Activated CD4-positive, alpha-beta memory T cell treated with anti-CD3 and anti-CD28 coated beads, Interleukin-2, amount 10 ng/mL, durations not matched to agents 7 days and 5 days (primary cell): ENCODE data around the gene ATOH8. TPM values are rescaled to one million over a fixed set of nuclear protein-coding genes. Genes with fewer than 3 reads are reported as not detected.
A peak's percentile ranks its signal among the peaks of the same experiment; 100 is the strongest.

Experiments used
- CTCF ChIA-PET: fragments of 350-600 bp; sonication (Branson Sonifier 250); formaldehyde crosslinking; loops from one replicate; lab custom pipeline; 2021; ENCODE audit warnings: antibody characterized with exemption, inconsistent platforms; lab: Charles Lee
- POLR2A ChIA-PET: fragments of 350-600 bp; sonication (Branson Sonifier 250); formaldehyde crosslinking; loops from one replicate; lab custom pipeline; 2021; ENCODE audit warnings: antibody characterized with exemption; lab: Charles Lee
- DNase-seq: peaks from one replicate; pipeline ENCODE4 v3.0.0-alpha.2; 2020
- H3K27ac Mint-ChIP-seq: one replicate; pipeline ENCODE4 v1.8.0; 2021; ENCODE audit warnings: mild to moderate bottlenecking, mixed read lengths
- H3K27me3 Mint-ChIP-seq: one replicate; pipeline ENCODE4 v1.8.0; 2021; ENCODE audit warnings: mixed read lengths
- H3K36me3 Mint-ChIP-seq: one replicate; pipeline ENCODE4 v1.8.0; 2021; ENCODE audit warnings: low read depth, mixed read lengths
- H3K4me1 Mint-ChIP-seq: one replicate; pipeline ENCODE4 v1.8.0; 2021; ENCODE audit warnings: mixed read lengths
- H3K4me3 Mint-ChIP-seq: one replicate; pipeline ENCODE4 v1.8.0; 2021; ENCODE audit warnings: mild to moderate bottlenecking, mixed read lengths
- H3K9me3 Mint-ChIP-seq: one replicate; pipeline ENCODE4 v1.8.0; 2021; ENCODE audit warnings: mixed read lengths
- total RNA-seq, 2 experiments: library from RNA; stranded (reverse); gene quantifications; one replicate each; pipeline ENCODE4 v1.2.3, GENCODE V29; 2021

The ATOH8 gene, protein sequence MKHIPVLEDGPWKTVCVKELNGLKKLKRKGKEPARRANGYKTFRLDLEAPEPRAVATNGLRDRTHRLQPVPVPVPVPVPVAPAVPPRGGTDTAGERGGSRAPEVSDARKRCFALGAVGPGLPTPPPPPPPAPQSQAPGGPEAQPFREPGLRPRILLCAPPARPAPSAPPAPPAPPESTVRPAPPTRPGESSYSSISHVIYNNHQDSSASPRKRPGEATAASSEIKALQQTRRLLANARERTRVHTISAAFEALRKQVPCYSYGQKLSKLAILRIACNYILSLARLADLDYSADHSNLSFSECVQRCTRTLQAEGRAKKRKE
- under 1 TPM; 0.55 to 0.78 TPM for total RNA-seq

DNA sequence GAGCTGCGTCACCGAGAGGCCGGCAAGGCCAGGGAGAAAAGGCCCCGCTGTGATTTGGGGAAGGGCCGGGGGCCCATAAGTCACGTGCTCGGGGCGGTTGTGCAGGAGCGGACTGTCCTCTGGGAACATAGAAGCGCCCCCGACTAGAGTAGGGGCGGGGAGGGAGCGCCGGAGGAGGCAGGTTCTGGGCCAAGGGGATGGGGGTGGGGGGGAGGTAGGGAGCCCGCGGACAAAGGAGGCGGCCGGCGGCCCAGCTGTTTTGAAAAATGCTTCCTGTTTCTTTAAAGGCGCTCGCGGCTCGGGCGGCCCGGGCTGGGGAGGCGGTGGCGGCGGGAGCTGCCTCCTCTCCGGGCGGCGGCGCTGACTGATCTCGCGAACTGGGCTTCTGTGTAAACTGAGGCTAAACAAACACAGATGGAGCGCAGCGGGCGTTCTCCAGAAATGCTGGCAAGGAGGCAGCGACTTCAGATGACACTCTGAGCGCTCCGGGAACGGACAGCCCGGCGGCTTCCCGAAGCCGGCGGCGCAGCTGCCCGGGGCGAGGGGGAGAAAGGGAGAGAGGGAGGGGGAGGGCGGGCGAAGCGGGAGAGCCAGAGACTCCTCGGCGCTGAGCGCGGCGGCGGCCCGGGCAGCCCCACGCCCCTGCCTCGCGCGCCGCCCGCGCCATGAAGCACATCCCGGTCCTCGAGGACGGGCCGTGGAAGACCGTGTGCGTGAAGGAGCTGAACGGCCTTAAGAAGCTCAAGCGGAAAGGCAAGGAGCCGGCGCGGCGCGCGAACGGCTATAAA, at the start of gene ATOH8:
Gene ATOH8 (plus strand): TSS at position 467 of the 788 bp plus-strand sequence. CDS start 199 bp downstream, at position 666.
- H3K27me3 Mint-ChIP-seq: peaks cover 78% of the 10 kb centered on the region
- ChIA-PET CTCF (interaction anchor here (0.7 to 5.8 kb wide), 9 partner anchors 22 to 326 kb away, joined by 3 to 47 read pairs (median 4); no protein-coding TSS in a partner anchor), POLR2A (interaction anchor here (0.9 to 1.4 kb wide), 3 partner anchors 11 to 59 kb away, joined by 3 to 4 read pairs (median 3); no protein-coding TSS in a partner anchor)
- H3K9me3 Mint-ChIP-seq: no peaks in the 10 kb centered on the region
- DNase-seq: peak; percentile 54
- no peak within 1 kb of the TSS for H3K27ac Mint-ChIP-seq
- H3K4me1 Mint-ChIP-seq: peaks cover 20% of the 10 kb centered on the region
- H3K36me3 Mint-ChIP-seq: no peaks in the 10 kb centered on the region
- peak within 1 kb of the TSS; percentile 74 for H3K4me3 Mint-ChIP-seq

- Mint-ChIP-seq H3K27ac (peak overlapping the region; percentile 86), H3K36me3 (peaks cover 14% of the 10 kb centered on the region), H3K4me1 (peaks cover 81% of the 10 kb centered on the region), H3K27me3 (peaks cover 3% of the 10 kb centered on the region), H3K4me3 (peak overlapping the region; percentile 21), H3K9me3 (no peaks in the 10 kb centered on the region)
- no peak for DNase-seq
- POLR2A ChIA-PET: interaction anchor here (0.8 to 8.3 kb wide), 5 partner anchors 9 to 126 kb away, joined by 3 to 99 read pairs (median 4); partner anchors contain the start of gene GNLY
- CTCF ChIA-PET: interaction anchor here (0.9 to 8.9 kb wide), 6 partner anchors 11 to 185 kb away, joined by 3 to 135 read pairs (median 13); partner anchors contain the start of genes GNLY and ST3GAL5
Measured at GRCh38 chr2:85704038-85704437, 49.8 kb upstream of the ATOH8 start.

- POLR2A ChIA-PET: interaction anchor here (0.7 to 8.3 kb wide), 9 partner anchors 8 to 401 kb away, joined by 3 to 99 read pairs (median 4); partner anchors contain the start of genes GNLY, MAT2A, PTCD3 and SFTPB
- H3K4me1 Mint-ChIP-seq: peaks cover 84% of the 10 kb centered on the region
- H3K27me3 Mint-ChIP-seq: peaks cover 5% of the 10 kb centered on the region
- DNase-seq: peak; percentile 70
- peaks cover 14% of the 10 kb centered on the region for H3K36me3 Mint-ChIP-seq
- H3K9me3 Mint-ChIP-seq: no peaks in the 10 kb centered on the region
- H3K27ac Mint-ChIP-seq: peak overlapping the region; percentile 86
- CTCF ChIA-PET: interaction anchor here (0.9 to 8.9 kb wide), 12 partner anchors 8 to 184 kb away, joined by 3 to 135 read pairs (median 6); partner anchors contain the start of genes GNLY and ST3GAL5
- peak overlapping the region; percentile 26 for H3K4me3 Mint-ChIP-seq
Measured at GRCh38 chr2:85704800-85705679, 48.8 kb upstream of the ATOH8 start.

DNA sequence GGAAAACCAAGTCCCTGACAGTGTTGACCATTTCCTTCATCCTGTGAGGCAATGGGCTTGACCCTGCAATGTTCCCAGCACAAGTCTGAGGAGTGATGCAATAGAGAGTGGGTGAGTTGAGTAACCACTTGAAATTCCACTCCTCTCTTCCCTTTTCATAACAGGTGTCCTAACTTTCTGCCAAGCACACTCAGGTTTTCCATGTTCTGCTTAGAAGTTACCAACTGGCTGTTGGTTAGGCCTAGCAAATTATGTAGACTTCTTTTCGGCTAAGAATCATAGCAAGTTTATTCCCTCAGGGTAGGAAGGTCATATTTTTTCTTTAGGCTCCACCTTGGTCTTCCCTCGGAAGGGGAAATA, 48.1 kb upstream of the ATOH8 start:
- H3K4me1 Mint-ChIP-seq: peaks cover 89% of the 10 kb centered on the region
- CTCF ChIA-PET: interaction anchor here (1.0 to 8.9 kb wide), 13 partner anchors 8 to 184 kb away, joined by 3 to 135 read pairs (median 8); partner anchors contain the start of genes GNLY and ST3GAL5
- POLR2A ChIA-PET: interaction anchor here (0.7 to 8.3 kb wide), 4 partner anchors 25 to 401 kb away, joined by 3 to 99 read pairs (median 4); partner anchors contain the start of genes PTCD3, SFTPB and TGOLN2

DNA sequence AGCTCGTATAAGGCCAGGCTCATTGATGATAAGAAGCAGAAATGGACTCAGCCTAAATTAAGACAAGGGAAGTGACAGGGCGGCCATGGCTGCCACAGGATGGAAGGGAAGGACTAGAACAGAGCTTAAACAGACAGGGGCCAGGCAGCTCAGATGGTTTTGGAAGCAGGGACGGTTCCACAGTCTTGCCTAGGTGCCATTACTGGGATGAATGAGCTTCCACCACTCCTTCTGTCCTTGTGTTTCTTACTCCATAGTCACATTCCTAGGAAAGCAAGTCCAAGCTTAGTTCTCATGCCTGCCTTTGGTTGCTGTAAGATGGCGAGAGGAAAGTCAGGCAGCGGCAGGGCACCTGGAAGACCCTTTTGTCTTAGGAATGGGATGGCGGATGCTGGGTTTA, 47.7 kb upstream of the ATOH8 start:
- Mint-ChIP-seq H3K4me1 (peaks cover 88% of the 10 kb centered on the region), H3K9me3 (no peaks in the 10 kb centered on the region), H3K4me3 (no peak overlapping the region), H3K27me3 (peaks cover 5% of the 10 kb centered on the region), H3K36me3 (peaks cover 14% of the 10 kb centered on the region), H3K27ac (peak overlapping the region; percentile 86)
- no peak for DNase-seq
- ChIA-PET POLR2A (interaction anchor here (0.8 to 8.3 kb wide), 4 partner anchors 26 to 400 kb away, joined by 3 to 99 read pairs (median 4); partner anchors contain the start of genes PTCD3 and TGOLN2), CTCF (interaction anchor here (0.6 to 8.9 kb wide), 13 partner anchors 9 to 69 kb away, joined by 3 to 135 read pairs (median 9); partner anchors contain the start of gene GNLY)

More for the DNA sequence above, 48.1 kb upstream of the ATOH8 start:
- Mint-ChIP-seq H3K27me3 (peaks cover 5% of the 10 kb centered on the region), H3K4me3 (no peak overlapping the region), H3K9me3 (no peaks in the 10 kb centered on the region), H3K27ac (peak overlapping the region; percentile 86), H3K36me3 (peaks cover 14% of the 10 kb centered on the region)
- no peak for DNase-seq

DNA sequence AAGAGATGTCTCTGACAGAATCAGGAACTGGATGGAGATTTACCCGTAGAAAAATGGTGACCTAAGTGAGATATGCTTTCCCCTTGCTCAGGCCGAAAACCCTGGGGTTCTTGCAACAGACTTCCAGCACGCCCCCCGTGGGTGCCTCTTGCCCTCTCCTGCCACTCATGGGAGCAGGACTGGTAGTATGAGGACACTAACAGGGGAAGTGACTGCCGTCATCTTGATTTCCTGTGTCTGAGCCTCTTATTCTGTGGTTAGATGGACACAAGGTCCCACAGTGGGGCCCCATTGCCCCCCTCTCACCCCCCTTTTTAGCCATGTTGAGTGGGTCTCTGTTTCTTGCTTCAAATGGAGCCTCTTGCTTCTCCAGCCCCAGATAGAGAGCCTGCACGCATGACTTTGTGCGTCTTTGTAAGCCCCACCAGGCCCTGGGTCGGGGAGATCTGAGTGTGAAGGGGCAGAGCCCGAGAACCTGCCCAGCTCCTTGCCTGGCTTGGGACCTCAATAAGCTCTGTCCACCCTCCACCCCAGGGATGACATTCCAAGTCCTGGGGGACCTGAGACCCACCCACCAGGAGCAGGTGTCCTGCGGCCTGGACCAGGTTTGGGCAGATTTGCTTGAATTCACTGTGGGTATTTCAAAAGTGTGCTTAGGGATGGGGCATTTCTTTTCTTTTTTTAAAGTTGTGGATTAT, 47.0 kb upstream of the ATOH8 start:
- peaks cover 86% of the 10 kb centered on the region for H3K4me1 Mint-ChIP-seq
- ChIA-PET CTCF (interaction anchor here (0.6 to 8.9 kb wide), 15 partner anchors 9 to 70 kb away, joined by 3 to 135 read pairs (median 7); partner anchors contain the start of gene GNLY), POLR2A (interaction anchor here (0.8 to 8.3 kb wide), 7 partner anchors 9 to 70 kb away, joined by 3 to 99 read pairs (median 4); no protein-coding TSS in a partner anchor)
- no peaks in the 10 kb centered on the region for H3K9me3 Mint-ChIP-seq
- H3K27ac Mint-ChIP-seq: peak overlapping the region; percentile 86
- no peak overlapping the region for H3K4me3 Mint-ChIP-seq
- peaks cover 5% of the 10 kb centered on the region for H3K27me3 Mint-ChIP-seq
- H3K36me3 Mint-ChIP-seq: peaks cover 14% of the 10 kb centered on the region
- DNase-seq: no peak

- Mint-ChIP-seq H3K4me3 (no peak overlapping the region), H3K36me3 (peaks cover 14% of the 10 kb centered on the region), H3K4me1 (peaks cover 80% of the 10 kb centered on the region), H3K27me3 (peaks cover 5% of the 10 kb centered on the region), H3K27ac (peak overlapping the region; percentile 86), H3K9me3 (no peaks in the 10 kb centered on the region)
- peak; percentile 75 for DNase-seq
- CTCF ChIA-PET: interaction anchor here (0.9 to 8.9 kb wide), 14 partner anchors 10 to 421 kb away, joined by 3 to 135 read pairs (median 6); partner anchors contain the start of genes GNLY and USP39
- POLR2A ChIA-PET: interaction anchor here (1.1 to 8.3 kb wide), 8 partner anchors 9 to 112 kb away, joined by 3 to 99 read pairs (median 4); partner anchors contain the start of gene RNF181
Measured at GRCh38 chr2:85707304-85707703, 46.5 kb upstream of the ATOH8 start.

DNA sequence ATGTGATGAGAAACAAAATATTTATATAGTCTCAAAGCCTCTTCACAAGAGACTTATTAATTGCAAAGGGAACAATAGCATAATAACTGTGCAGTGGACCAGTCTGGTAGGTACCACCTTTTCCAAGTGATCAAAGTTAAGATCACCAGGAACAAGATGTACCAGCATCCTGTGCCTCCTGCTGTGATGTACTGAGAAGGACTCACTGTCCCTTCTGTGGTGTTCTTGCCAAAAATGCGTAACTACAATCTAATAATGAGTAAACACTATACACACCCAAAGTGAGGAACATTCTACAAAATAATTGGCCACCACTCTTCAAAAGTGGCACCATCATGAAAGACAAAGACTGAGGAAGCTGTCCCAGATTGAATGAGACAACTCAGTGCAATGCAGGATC, 45.1 kb upstream of the ATOH8 start:
- CTCF ChIA-PET: interaction anchor here (0.8 to 8.9 kb wide), 11 partner anchors 11 to 97 kb away, joined by 3 to 135 read pairs (median 5); no protein-coding TSS in a partner anchor
- H3K4me3 Mint-ChIP-seq: no peak overlapping the region
- H3K36me3 Mint-ChIP-seq: peaks cover 7% of the 10 kb centered on the region
- peaks cover 70% of the 10 kb centered on the region for H3K4me1 Mint-ChIP-seq
- no peak for DNase-seq
- no peaks in the 10 kb centered on the region for H3K9me3 Mint-ChIP-seq
- POLR2A ChIA-PET: interaction anchor here (0.9 to 8.3 kb wide), 5 partner anchors 10 to 152 kb away, joined by 3 to 99 read pairs (median 7); no protein-coding TSS in a partner anchor
- H3K27me3 Mint-ChIP-seq: peaks cover 5% of the 10 kb centered on the region
- no peak overlapping the region for H3K27ac Mint-ChIP-seq

GRCh38 chr2:85709401-85709811, 44.4 kb upstream of the ATOH8 start:
- H3K27ac Mint-ChIP-seq: no peak overlapping the region
- peaks cover 5% of the 10 kb centered on the region for H3K27me3 Mint-ChIP-seq
- peaks cover 70% of the 10 kb centered on the region for H3K4me1 Mint-ChIP-seq
- DNase-seq: no peak
- CTCF ChIA-PET: interaction anchor here (0.8 to 8.9 kb wide), 8 partner anchors 11 to 96 kb away, joined by 3 to 135 read pairs (median 4); no protein-coding TSS in a partner anchor
- H3K36me3 Mint-ChIP-seq: peaks cover 4% of the 10 kb centered on the region
- POLR2A ChIA-PET: interaction anchor here (0.9 to 8.3 kb wide), 2 partner anchors 29 to 153 kb away, joined by 3 to 99 read pairs; no protein-coding TSS in a partner anchor
- no peaks in the 10 kb centered on the region for H3K9me3 Mint-ChIP-seq
- no peak overlapping the region for H3K4me3 Mint-ChIP-seq

DNA sequence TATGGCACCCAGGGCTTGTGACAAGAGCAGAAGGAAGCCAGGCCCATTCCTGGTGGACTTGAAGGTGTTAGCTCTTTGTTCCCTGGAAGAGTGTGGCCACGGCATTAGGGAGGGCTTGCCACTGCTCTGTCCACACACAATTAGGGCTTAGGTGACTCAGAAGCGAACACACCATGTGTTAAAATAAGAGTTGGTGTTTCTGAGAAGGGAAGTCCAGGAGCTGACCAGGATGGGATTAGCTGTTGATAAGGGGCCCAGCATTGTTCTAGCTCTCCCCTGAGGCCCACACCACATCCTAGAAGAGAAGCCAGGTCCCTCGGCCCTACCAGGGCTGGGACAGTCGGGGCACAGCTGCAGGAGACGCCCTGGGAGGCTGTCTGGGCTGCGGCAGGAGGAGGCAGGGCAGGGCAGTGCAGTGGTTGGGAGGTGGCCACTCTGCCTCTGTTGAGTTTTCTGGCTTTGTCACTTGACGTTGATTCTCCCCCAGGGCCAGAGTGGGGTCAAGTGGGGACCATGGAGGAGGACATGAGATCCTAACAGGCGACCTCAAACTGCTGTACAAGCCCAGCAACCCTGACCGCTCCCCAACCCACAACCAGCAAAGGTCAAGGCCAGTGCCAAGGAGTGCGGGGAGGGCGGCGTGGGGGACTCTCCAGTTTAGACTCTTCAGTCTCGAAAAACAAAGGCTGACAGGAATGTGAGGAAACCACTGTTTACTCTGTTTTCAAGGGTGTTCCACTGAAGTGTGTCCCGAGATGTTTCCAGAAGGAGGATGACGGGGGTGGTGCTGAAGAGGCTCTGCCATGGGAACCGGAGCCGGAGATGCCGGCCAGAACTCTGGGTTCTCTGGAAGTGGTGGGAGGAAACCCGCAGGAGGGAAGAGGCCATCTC, 42.9 kb upstream of the ATOH8 start:
- ChIA-PET POLR2A (interaction anchor here (8.3 kb wide), 1 partner anchor 30 kb away, joined by 99 read pairs; no protein-coding TSS in a partner anchor), CTCF (interaction anchor here (0.9 to 8.9 kb wide), 7 partner anchors 9 to 101 kb away, joined by 3 to 135 read pairs (median 3); no protein-coding TSS in a partner anchor)
- Mint-ChIP-seq H3K36me3 (no peaks in the 10 kb centered on the region), H3K27ac (no peak overlapping the region), H3K4me1 (peaks cover 69% of the 10 kb centered on the region), H3K9me3 (no peaks in the 10 kb centered on the region), H3K27me3 (peaks cover 5% of the 10 kb centered on the region), H3K4me3 (no peak overlapping the region)
- no peak for DNase-seq
